ENCODE results near the gene ASB4. TPM values are rescaled to one million over a fixed set of nuclear protein-coding genes. Genes with fewer than 3 reads are reported as not detected.

Gene ASB4
- total and polyA plus RNA-seq, 7 donors: 0.23 to 24.0 (median 10.8) TPM

GRCh38 chr7:95582578-95583293, 97.0 kb downstream of the ASB4 start:
- ATAC-seq (peak; percentile 40 to 57 (median 52)), DNase-seq (peak in 1 of 2 donors; percentile 68)
- WGBS, 3 donors: 60 to 76% (median 64%) methylated on average over 4 of the region's 4 CpGs
- Histone ChIP-seq H3K27ac (peak overlapping the region; percentile 59), H3K9me3 (no peaks in the 10 kb centered on the region), H3K36me3 (ENCODE audit: insufficient read depth in 1 of 2, low read depth in 1 of 2) (peaks cover 14 to 46% of the 10 kb centered on the region in 2 donors), H3K4me3 (no peak overlapping the region), H3K4me1 (peaks cover 11% of the 10 kb centered on the region), H3K27me3 (ENCODE audit: insufficient read depth in 3 of 3, low read length in 2 of 3) (no peaks in the 10 kb centered on the region)
- intact Hi-C loops (cut with DNase I): no loop called here
- no peak for TF ChIP-seq CTCF (IDR thresholded peaks at IDR 0.05)

- H3K36me3 ChIP-seq (ENCODE audit: insufficient read depth in 1 of 2, low read depth in 1 of 2): peaks cover 19 to 58% of the 10 kb centered on the region in 2 donors
These were observed 98.3 kb downstream of the ASB4 start for GRCh38 chr7:95583834-95584621.

GRCh38 chr7:95584769-95585425, 99.2 kb downstream of the ASB4 start:
- peaks cover 33% of the 10 kb centered on the region for H3K4me1 ChIP-seq
- ATAC-seq (peak in 2 of 4 donors; percentile 1 to 2), DNase-seq (no peak)
- H3K27me3 ChIP-seq (ENCODE audit: insufficient read depth in 3 of 3, low read length in 2 of 3): no peaks in the 10 kb centered on the region
- WGBS, 3 donors: 64 to 84% (median 72%) methylated on average over 1 of the region's 1 CpG
- H3K36me3 ChIP-seq (ENCODE audit: insufficient read depth in 1 of 2, low read depth in 1 of 2): peaks cover 21 to 67% of the 10 kb centered on the region in 2 donors
- H3K27ac ChIP-seq: peak overlapping the region; percentile 98
- TF ChIP-seq CTCF (IDR thresholded peaks at IDR 0.05): no peak
- no peak overlapping the region for H3K4me3 ChIP-seq
- H3K9me3 ChIP-seq: no peaks in the 10 kb centered on the region
- intact Hi-C loops (cut with DNase I): no loop called here

More at GRCh38 chr7:95583834-95584621, 98.3 kb downstream of the ASB4 start:
- intact Hi-C loops (cut with DNase I): no loop called here
- H3K9me3 ChIP-seq: no peaks in the 10 kb centered on the region
- WGBS, 3 donors: 30 to 61% (median 46%) methylated on average over 3 of the region's 3 CpGs
- H3K4me3 ChIP-seq: no peak overlapping the region
- TF ChIP-seq CTCF (IDR thresholded peaks at IDR 0.05): no peak
- ATAC-seq (peak in 3 of 4 donors; percentile 1 to 4 (median 3)), DNase-seq (no peak)
- H3K27me3 ChIP-seq (ENCODE audit: insufficient read depth in 3 of 3, low read length in 2 of 3): no peaks in the 10 kb centered on the region
- peak overlapping the region; percentile 98 for H3K27ac ChIP-seq
- H3K4me1 ChIP-seq: peaks cover 24% of the 10 kb centered on the region

- peaks cover 21 to 72% of the 10 kb centered on the region in 2 donors for H3K36me3 ChIP-seq (ENCODE audit: insufficient read depth in 1 of 2, low read depth in 1 of 2)
- no peak overlapping the region for H3K4me3 ChIP-seq
- peaks cover 36% of the 10 kb centered on the region for H3K4me1 ChIP-seq
- ATAC-seq (peak in 1 of 4 donors; percentile 1), DNase-seq (no peak)
- WGBS, 3 donors: 55 to 76% (median 58%) methylated on average over 3 of the region's 3 CpGs
- no peak for TF ChIP-seq CTCF (IDR thresholded peaks at IDR 0.05)
- intact Hi-C loops (cut with DNase I): no loop called here
- peak overlapping the region; percentile 98 for H3K27ac ChIP-seq
- H3K27me3 ChIP-seq (ENCODE audit: insufficient read depth in 3 of 3, low read length in 2 of 3): no peaks in the 10 kb centered on the region
- no peaks in the 10 kb centered on the region for H3K9me3 ChIP-seq
These were observed 99.7 kb downstream of the ASB4 start for GRCh38 chr7:95585426-95585789.

All from psoas muscle (tissue), 8 donors.